Stimulated activated CD8-positive, alpha-beta memory T cell treated with anti-CD3 and anti-CD28 coated beads, Interleukin-12 subunit alpha, Interleukin-12 subunit beta, amount 100 ng/mL, for 1 hour (primary cell): ENCODE results near the gene CNR2.
"Not testable (repeated sequence)": the region's sequence is repeated elsewhere in the genome, so short reads cannot be mapped to it uniquely, and the experiment has no call there.

ENCODE experiments used
- DNase-seq: peaks from one replicate; pipeline ENCODE4 v3.0.0-alpha.2; 2020; ENCODE audit warnings: low read depth

Gene CNR2

DNA sequence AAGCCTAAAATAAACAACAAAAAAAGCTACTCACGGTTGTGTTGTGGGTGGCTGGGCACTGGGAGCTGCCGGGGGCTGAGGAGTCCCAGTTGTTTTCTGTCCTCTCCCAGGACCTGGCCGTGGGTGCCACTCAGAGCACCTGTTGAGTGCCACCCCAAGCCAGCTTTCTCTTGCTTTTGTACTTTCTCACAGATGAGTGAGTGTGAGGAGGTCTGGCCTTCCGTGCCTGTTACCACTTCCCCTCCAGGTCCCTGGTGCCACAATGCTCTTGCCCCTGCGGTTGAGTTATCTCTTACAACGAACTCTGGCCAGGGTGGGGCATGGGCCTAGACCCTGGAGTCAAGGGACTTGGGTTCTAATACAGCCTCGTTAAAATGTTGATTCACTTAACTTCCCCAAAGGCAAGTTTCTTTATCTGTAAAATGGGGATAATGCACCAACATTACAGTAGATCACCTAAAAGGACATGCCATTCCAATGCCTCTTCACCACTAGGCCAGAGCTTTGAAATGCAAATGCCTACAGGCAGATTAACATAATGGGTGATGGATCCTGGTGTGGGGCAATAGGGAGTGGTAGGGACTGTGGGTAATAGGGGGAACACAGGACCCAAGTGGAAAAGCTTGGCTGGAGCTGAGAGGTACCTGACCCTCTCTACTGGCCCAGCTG lies at the start of gene CNR2:
Gene CNR2, minus strand, starts transcription at position 151 of the 669 bp plus-strand sequence. CDS start 37,745 bp downstream, outside the sequence.
- peak; percentile 6 for DNase-seq

DNA sequence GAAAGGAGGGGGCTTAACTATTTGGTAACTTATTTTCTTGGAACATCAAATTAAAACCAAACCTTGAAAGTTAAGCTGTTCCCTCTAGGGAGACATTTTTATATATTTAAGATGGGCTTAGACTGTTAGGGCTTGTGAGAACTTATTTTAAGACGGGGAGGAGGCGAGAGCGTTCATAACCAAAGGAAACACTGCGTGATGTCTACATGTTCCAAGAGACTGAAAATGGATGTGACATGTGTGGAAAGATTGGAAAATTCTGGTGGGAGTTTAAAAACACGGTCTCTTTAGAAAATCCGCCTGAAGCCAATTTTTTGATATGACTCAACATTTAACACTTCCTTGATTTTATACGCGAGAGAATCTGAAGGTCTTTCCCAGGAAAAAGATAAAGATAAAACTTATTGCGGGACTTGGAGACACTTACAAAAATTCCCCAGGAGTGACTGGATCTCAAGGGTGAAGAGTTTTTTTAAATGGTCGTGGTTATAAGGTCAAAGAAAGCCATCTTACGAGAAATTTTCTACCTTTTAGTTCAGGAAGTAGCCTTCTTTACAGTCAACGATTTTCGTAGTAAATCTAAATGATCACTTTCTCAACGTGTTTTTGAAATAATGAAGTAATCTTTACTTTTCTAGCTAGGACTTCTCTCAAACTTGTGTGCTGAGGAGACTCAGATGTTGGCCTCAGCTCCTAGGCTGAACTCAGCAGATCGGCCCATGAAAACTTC lies 47.3 kb upstream of the CNR2 start:
- DNase-seq: no peak

DNA sequence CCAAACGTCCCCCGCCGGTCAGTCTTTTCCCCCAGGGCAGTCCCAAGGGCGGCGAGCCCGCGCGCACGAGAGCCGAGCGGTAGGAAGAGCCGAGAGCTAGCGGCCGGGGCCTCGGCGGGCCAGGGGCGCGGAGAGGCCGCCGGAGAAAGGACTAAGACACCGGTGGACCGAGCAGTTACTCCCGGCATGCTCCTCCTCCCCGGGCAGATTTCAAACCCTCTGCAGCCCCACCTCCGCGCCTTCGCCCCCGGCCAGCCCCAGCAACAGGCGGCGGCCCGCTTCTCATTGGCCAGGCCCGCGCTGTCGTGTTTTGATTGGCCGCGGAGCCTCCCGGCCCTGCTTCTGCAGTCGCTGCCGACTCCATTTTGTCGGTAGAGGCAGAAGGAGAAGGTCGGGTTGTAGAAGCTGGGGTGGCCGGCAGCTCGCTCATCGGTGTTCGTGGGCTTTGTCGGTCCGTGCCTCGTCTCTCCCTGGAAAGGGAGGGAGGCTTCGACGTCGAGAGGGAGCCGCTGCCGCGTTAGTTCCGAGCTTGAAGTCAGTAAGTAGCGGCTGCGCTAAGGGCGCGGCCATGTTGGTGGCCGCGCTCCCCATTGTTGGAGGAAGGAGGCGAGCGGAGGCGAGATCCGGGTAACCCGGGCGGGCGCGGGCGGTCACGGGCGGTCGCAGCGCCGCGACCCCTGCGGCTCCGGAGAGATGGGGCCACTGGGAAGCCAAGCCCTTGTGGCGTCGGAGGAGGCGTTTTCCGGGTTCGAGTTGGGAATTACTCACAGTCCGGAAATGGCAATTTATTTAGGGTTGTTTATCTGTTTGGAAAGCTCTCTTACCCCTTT lies 46.5 kb upstream of the CNR2 start, which contains the start of gene PNRC2:
Gene PNRC2, plus strand, starts transcription at position 368 of the 830 bp plus-strand sequence. CDS start 1,630 bp downstream, outside the sequence.
- DNase-seq: peak; percentile 89

DNA sequence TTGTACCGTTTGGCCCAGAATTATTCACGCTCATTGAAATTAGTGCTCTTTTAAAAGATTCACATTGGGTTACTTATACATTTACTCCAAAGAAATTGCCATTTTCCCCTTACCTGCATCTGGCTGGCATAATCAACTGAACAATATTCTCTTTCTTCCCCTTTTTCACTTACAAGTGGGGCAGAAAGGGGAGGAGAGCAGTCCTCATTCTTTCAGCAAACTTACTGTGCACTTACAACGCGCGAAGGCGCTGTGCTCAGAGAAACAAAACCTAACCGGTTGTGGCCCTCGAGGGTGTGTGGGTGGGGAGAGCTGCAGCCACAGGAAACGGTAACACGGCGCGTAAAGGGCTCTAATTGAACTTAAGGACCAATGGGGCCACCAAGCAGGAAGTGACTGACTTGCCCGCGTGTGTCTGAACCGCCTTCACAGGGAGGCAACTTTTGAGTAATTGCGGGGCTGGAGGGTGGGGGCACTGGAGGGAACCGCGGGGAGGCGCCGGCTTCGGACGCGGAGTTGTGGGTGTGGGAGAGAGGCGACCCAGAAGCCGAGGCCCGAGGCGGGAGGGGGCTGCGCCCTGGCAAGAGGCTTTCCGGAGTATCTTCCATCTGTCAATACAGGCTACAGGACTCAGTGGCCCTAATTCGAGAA lies 45.8 kb upstream of the CNR2 start:
- peak; percentile 80 for DNase-seq

GRCh38 chr1:23958040-23958809 lies 45.1 kb upstream of the CNR2 start:
- not testable (repeated sequence) for DNase-seq

DNA sequence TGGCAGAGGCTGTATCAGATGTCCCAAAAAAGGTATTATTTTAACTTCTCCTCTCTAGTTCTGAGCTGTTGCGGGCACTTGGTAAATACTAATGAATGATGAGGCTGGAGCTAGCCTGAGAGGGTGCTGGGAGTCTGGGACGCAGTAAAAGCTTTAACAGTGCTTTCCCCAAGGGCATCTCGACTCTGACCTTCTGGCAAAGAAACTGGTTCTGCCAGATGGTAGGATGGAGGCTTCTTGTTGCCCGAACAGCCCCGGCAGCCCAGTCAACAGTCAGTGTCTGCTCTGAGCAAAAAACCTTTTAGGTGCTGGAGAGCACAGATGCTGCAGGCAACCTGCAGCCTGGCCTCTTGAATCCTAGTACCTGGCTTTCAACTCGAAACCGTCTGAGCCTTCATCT lies 43.9 kb upstream of the CNR2 start:
- DNase-seq: no peak

- DNase-seq: no peak
Measured at GRCh38 chr1:23953020-23953419, 39.9 kb upstream of the CNR2 start.

GRCh38 chr1:23947366-23947765 lies 34.2 kb upstream of the CNR2 start:
- DNase-seq: no peak

DNA sequence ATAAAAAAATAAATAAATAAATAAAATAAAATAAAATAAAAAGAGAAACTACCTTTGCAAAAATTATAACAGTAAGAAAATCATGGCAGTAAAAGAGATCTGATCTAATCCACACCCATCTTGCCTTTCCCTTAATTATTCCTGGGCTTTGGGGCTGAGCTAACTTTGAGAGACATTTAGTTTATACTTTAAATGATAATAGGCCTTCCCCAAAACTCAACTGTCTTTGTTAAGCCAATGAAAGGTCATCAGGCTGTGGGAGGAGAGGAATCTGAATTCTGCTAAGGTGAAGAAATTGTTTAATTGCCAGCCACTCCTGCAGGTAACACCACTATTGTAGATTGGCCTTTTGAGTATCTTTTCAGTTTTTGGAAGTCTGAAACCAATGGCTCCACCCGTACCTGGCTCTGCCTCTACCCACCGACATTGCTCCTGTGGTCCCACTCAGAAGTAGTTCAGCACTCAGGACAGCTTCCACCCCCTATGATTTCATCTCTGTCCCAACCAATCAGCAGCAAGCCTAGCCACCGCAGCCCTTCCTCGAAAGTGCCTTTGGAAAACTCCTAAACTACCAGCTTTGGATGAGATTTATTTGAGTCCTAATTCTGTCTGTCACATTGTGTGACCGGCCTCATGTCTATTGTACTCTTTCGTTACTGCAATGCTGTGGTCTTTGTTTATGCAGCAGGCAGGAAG lies 23.5 kb upstream of the CNR2 start:
- DNase-seq: no peak

GRCh38 chr1:23931491-23931880 lies 18.3 kb upstream of the CNR2 start:
- DNase-seq: no peak

DNA sequence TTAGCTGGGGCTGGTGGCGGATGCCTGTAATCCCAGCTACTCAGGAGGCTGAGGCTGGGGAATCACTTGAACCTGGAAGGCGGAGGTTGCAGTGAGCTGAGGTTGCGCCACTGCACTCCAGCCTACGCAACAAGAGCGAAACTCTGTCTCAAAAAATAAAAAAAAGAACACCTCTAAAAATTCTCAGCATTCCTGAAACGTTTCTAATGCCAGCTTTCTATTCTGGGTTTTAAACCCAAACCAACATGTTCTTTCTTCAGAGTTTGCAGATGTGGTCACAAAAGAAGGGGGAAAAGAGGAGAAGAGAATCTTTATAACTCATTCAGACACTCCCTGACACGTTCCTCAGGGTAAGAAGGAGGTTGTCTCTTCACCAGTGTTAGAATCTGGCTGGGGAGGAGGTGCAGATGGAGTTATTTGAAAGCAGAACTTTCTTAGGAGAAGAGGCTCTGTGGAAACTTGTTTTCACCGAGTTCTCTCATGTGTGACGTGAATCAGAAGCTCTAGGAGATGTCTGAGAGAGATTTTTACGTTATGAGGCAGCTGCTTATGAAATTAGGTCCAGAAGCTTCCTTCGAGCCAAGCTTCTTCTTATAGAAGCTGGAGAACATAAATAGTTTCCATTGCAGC lies 17.8 kb upstream of the CNR2 start:
- no peak for DNase-seq

DNA sequence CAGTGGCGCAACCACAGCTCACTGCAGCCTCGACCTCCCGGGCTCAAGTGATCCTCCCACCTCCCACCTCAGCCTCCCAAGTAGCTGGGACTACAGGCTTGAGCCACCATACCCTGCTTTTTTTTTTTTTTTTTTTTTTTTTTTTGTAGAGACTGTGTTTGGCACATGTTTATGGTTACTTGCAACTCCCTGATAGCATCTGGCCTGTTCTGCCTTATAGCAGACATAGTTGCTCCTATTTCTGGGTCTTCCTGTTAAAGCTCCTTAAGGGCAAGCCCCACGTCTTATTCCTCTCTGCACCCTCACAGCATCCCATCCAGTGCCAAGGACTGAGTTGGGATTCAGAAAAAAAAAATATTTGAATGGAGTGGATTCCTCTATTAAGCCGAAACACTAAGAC lies 17.1 kb upstream of the CNR2 start:
- DNase-seq: no peak

DNA sequence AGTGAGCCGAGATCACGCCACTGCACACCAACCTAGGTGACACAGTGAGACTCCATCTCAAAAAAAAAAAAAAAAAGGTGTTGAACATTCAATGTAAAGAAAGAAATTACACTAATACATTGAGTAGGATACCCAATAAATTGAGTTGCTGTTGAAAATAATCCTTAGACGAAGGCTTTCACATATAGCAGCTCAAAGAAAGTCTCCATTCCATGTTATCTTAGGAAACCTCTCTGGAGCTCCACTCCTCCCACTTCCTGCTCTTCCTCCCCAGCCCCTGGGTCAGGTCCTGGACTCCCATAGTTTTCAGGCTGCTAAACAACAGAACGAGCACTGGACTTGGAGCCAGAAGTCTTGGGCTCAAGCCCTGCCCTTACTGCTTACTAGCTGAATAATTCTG lies 15.6 kb upstream of the CNR2 start:
- no peak for DNase-seq

DNA sequence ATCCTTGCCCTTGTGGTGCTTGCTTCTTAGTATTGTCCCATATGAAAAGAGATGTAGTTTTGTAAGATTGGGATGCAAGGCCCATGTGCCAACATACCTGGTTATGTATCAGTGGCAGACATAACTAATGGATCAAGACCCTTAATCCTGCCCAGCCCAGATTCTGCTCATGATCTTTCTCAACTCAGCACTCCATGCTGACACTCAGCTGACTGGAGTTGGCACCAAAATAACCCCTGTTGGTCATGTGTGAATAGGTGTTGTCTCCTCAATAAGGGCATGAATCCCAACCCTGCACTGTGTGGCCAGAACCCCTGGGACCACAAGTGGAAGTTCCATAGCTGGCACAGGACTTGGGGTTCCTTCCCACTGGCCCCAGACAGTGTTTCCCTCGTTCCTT lies 13.9 kb upstream of the CNR2 start:
- no peak for DNase-seq

DNA sequence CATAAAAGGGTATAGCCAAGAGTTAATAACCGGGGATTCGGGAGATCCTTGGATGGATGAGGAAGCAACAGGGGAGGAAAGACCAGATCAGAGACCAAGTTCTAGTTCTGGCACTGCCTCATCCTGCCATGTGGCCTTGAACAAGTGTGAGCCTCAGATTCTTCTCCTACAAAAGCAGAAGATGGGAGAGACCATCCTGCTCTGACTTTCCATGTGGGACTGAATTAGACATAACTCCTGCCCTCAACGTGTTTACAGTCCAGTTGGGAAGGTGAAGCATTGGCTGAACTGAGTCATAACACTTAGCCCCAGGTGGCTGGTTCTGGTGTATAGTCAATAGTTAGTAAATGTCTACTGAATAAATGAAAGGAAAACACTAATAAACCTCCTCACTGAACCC lies 12.1 kb upstream of the CNR2 start:
- DNase-seq: no peak

GRCh38 chr1:23924601-23925000 lies 11.4 kb upstream of the CNR2 start:
- no peak for DNase-seq

- no peak for DNase-seq
Measured at GRCh38 chr1:23923592-23924499, 10.7 kb upstream of the CNR2 start.

DNA sequence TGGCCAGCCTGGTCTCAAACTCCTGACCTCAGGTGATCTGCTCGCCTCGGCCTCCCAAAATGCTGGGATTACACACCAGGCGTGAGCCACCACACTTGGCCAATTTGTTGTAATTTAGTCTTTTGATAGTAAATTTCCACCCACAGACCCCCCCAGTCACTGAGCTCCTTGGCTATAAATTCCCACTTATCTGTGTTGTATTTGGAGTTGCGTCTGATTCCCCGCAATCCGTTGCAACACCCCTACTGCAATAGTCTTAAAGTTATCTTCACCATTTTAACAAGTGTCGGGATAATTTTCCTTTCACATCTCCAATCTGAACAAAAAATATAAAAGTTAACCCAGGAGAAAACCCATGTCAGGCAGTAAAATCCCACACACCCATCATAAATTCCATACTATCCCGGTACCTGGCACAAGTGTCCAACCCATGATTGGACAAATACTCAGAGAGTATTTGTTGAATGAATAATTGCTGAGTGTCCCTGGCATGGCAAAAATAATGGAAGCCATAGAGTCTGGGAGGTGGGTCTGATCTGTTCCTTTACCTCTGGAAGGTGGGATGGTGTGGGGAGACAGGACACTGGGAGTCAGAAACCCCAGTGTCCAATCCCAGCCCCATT lies 9.3 kb upstream of the CNR2 start:
- no peak for DNase-seq
